Skeletal muscle tissue (tissue), 4 donors: ENCODE results near the gene CDT1. TPM values are rescaled to one million over a fixed set of nuclear protein-coding genes. Genes with fewer than 3 reads are reported as not detected.

Source experiments
- H3K27ac ChIP-seq: one replicate; pipeline ENCODE4 v1.7.0; 2013; ENCODE audit warnings: mild to moderate bottlenecking, low read depth, low read length, inconsistent platforms
- H3K27me3 ChIP-seq, 3 donors: one replicate each; pipeline ENCODE4 v1.7.0; 2013; ENCODE audit warnings: low read length in 3 of 3; ENCODE audit not compliant: control insufficient read depth in 3 of 3, insufficient read depth in 3 of 3
- H3K36me3 ChIP-seq, 3 donors: one replicate each; pipeline ENCODE4 v1.7.0; 2013; ENCODE audit warnings: low read length in 3 of 3; ENCODE audit not compliant: control insufficient read depth in 3 of 3, insufficient read depth in 3 of 3
- H3K4me1 ChIP-seq, 3 donors: one replicate each; pipeline ENCODE4 v1.7.0; 2013; ENCODE audit warnings: low read length in 3 of 3, mild to moderate bottlenecking in 3 of 3; ENCODE audit not compliant: control insufficient read depth in 3 of 3, insufficient read depth in 3 of 3
- H3K4me3 ChIP-seq, 3 donors: one replicate each; pipeline ENCODE4 v1.7.0; 2013; ENCODE audit warnings: low read length in 3 of 3
- H3K9ac ChIP-seq, 3 donors: one replicate each; pipeline ENCODE4 v1.7.0; 2013; ENCODE audit warnings: low read length in 3 of 3, mild to moderate bottlenecking in 3 of 3, moderate library complexity in 2 of 3, low read depth in 1 of 3
- H3K9me3 ChIP-seq, 3 donors: one replicate each; pipeline ENCODE4 v1.7.0; 2013; ENCODE audit warnings: low read length in 3 of 3; ENCODE audit not compliant: control insufficient read depth in 3 of 3
- total RNA-seq: library from RNA; depleted of rRNA; stranded (reverse); fragments of >200 nt; gene quantifications from one replicate; pipeline ENCODE4 v1.2.3, GENCODE V29; 2014
- donor health status: Osteomylitis.

Gene CDT1
- total RNA-seq, 1 donor from 2014 or later = 6.3 TPM

DNA sequence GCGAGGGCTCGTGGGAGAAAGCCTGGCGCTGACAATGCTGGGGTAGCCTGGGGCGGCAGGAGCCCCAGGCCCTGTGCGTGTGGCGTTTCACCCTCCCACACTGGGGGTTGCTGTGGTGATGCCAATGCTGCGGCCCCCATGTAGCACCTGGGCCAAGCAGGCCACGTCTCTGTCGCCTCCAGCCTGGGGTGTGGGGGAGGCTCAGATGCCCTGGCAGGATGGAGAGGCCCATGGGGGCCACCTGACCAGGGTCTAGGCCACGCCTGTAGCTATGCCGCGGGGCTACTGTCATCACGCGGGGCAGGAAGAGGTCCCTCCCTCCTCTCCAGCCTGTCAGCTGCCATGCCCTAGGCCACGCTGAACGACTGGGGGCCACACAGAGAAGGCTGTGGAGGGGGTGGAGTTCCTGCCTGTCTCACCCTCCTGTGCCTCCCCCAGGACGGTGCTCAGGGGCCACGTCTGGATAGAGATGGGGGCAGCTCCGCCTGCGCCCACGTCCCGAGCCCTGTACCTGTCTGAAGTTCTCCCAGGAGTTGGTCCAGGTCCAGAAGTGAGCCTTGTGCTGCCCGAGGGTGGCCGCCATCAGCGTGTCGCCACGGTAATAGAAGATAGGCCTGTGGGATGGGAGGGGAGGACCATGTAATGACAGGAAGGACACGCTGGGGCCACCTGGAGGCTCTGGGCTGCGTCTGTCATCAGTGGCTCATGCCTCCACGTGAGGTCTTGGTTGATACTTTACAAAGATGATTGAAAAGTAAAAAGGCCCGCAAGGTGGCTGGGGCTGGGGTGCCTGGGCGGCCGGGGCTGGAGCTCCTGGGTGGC, 20.9 kb downstream of the CDT1 start:
- H3K27me3 ChIP-seq = no peaks in the 10 kb centered on the region
- H3K9me3 ChIP-seq = no peaks in the 10 kb centered on the region
- H3K27ac ChIP-seq = no peak overlapping the region
- no peak overlapping the region for H3K9ac ChIP-seq
- no peak overlapping the region for H3K4me3 ChIP-seq
- H3K4me1 ChIP-seq = no peaks in the 10 kb centered on the region
- H3K36me3 ChIP-seq = peaks cover 4 to 14% (median 7%) of the 10 kb centered on the region in 3 donors

DNA sequence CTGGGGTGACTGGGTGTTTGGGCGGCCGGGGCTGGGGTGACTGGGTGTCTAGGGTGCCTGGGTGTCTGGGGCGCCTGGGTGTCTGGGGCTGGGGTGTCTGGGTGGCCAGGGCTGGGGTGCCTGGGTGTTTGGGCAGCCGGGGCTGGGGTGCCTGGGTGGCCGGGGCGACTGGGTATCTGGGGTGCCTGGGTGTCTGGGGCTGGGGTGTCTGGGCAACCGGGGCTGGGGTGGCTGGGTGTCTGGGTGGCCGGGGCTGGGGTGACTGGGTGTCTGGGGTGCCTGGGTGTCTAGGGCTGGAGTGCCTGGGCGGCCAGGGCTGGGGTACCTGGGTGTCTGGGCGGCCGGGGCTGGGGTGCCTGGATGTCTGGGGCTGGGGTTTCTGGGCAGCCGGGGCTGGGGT, 21.6 kb downstream of the CDT1 start:
- no peaks in the 10 kb centered on the region for H3K4me1 ChIP-seq
- H3K9ac ChIP-seq = no peak overlapping the region
- H3K36me3 ChIP-seq = peaks cover 4 to 14% (median 7%) of the 10 kb centered on the region in 3 donors
- H3K9me3 ChIP-seq = no peaks in the 10 kb centered on the region
- H3K4me3 ChIP-seq = no peak overlapping the region
- H3K27me3 ChIP-seq = no peaks in the 10 kb centered on the region
- no peak overlapping the region for H3K27ac ChIP-seq

DNA sequence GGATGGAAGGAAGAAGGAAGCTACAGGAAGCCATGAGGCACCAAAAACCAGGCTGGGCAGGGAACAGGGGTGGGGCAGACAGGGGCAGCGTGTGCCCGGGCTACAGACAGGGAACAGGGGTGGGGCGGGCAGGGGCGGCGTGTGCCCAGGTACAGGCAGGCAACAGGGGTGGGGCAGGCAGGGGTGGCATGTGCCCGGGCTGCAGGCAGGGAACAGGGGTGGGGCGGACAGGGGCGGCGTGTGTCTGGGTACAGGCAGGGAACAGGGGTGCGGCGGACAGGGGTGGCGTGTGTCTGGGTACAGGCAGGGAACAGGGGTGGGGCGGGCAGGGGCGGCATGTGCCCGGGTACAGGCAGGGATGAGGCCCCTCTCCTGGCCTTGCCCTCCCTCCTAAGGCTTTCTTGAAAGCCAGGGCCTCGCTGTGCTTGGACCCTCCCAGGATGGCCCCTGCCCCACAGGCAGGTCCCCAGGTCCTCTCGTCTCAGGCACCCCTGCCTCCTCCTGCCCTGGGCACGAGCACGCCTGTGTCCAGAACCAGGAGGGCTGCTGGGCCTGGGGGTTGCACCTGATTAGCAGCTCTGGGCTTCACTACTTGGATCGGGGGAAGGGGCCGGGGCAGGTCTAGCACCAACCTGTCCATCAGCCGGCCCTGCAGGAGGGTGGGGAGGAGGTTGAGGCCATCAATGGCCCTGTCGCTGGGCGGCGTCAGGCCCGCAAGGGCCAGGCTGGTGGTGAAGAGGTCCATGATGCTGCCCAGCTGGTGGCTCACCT, 22.7 kb downstream of the CDT1 start:
- Histone ChIP-seq H3K4me1 (no peaks in the 10 kb centered on the region), H3K36me3 (peaks cover 4 to 16% (median 7%) of the 10 kb centered on the region in 3 donors), H3K27ac (no peak overlapping the region), H3K9me3 (no peaks in the 10 kb centered on the region), H3K27me3 (no peaks in the 10 kb centered on the region), H3K4me3 (no peak overlapping the region), H3K9ac (no peak overlapping the region)

DNA sequence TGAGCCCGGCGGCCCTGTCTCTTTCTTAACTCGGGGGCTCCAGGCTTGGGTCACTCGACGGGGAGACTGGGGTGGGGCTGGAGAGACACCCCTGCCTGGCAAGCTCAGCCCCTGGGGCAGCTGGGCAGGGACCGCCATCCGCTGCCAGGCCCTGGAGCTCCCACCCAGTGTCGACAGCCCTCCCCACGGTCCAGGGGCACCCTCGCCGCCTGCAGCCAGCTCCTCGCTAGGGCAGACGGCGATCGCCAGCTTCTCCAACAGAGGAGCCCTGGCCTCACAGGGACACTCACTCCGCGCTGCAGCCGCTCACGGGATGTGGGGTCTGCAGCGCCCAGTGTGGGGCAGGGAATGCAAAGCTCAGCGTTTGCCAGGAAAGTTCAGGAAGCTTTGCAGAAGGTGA, 24.1 kb downstream of the CDT1 start:
- no peak overlapping the region for H3K4me3 ChIP-seq
- H3K27ac ChIP-seq = no peak overlapping the region
- H3K27me3 ChIP-seq = no peaks in the 10 kb centered on the region
- no peaks in the 10 kb centered on the region for H3K4me1 ChIP-seq
- peaks cover 0 to 10% (median 3%) of the 10 kb centered on the region in 3 donors for H3K36me3 ChIP-seq
- no peaks in the 10 kb centered on the region for H3K9me3 ChIP-seq
- no peak overlapping the region for H3K9ac ChIP-seq

DNA sequence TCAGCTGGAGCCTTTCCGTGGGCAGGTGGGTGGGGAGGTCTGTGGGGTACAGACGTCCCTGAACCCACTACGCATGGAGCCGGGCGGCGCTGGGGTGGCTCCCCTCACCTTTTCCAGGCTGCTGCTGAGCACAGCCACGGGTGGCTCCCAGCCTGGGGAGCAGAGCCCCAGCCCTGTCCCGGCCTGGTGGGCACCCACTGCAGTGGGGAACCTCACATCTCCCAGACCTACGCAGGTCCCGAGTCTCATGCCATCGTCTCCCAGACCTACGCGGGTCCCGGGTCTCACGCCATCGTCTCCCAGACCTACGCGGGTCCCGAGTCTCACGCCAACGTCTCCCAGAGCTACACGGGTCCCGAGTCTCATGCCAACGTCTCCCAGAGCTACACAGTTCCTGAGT, 25.1 kb downstream of the CDT1 start:
- H3K27ac ChIP-seq = no peak overlapping the region
- H3K4me3 ChIP-seq = no peak overlapping the region
- no peak overlapping the region for H3K9ac ChIP-seq
- H3K4me1 ChIP-seq = no peaks in the 10 kb centered on the region
- H3K27me3 ChIP-seq = no peaks in the 10 kb centered on the region
- H3K9me3 ChIP-seq = no peaks in the 10 kb centered on the region
- peaks cover 0 to 8% (median 3%) of the 10 kb centered on the region in 3 donors for H3K36me3 ChIP-seq

DNA sequence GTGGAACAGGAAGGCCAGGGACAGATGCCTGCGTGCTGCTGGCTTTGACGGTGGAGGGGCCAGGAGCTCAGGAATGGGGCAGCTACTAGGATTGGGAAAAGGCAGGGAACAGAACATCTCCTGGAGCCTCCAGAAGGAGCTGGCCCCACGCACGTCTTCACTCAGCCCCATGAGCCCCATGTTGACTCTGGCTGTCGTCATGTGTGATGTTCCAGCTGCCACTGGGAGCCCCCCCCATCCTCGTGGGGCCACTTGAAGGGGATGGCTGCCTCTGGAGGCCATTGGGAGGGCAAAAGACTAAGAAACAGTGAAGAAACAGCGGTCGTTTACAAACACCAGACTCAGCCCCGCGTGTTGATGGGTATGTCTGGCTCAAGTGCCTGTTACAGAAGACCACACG, 26.7 kb downstream of the CDT1 start:
- no peak overlapping the region for H3K27ac ChIP-seq
- no peak overlapping the region for H3K4me3 ChIP-seq
- no peak overlapping the region for H3K9ac ChIP-seq
- H3K9me3 ChIP-seq = no peaks in the 10 kb centered on the region
- peaks cover 4 to 10% (median 8%) of the 10 kb centered on the region in 3 donors for H3K36me3 ChIP-seq
- no peaks in the 10 kb centered on the region for H3K4me1 ChIP-seq
- H3K27me3 ChIP-seq = no peaks in the 10 kb centered on the region

DNA sequence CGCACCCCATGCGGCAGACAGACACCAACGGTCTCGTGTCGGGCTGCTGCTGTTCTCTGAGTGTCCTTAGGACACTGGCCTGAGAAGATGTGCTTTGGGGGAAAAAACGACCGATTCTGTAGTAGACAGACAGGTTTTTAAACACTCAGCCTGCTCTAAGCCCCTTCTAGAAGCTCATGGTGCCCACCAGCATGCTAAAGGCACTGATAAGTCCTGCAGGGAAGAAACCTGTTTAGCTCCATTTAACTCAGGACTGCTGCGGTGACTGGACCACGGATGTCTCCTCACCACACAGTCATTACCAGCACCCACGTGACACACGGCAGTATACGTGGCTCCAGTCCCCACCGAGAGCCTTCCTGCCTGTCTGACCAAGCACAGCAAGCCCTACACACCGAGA, 27.2 kb downstream of the CDT1 start:
- no peaks in the 10 kb centered on the region for H3K9me3 ChIP-seq
- no peak overlapping the region for H3K9ac ChIP-seq
- no peak overlapping the region for H3K27ac ChIP-seq
- H3K4me1 ChIP-seq = no peaks in the 10 kb centered on the region
- H3K36me3 ChIP-seq = peaks cover 8 to 11% (median 10%) of the 10 kb centered on the region in 3 donors
- no peak overlapping the region for H3K4me3 ChIP-seq
- H3K27me3 ChIP-seq = no peaks in the 10 kb centered on the region

DNA sequence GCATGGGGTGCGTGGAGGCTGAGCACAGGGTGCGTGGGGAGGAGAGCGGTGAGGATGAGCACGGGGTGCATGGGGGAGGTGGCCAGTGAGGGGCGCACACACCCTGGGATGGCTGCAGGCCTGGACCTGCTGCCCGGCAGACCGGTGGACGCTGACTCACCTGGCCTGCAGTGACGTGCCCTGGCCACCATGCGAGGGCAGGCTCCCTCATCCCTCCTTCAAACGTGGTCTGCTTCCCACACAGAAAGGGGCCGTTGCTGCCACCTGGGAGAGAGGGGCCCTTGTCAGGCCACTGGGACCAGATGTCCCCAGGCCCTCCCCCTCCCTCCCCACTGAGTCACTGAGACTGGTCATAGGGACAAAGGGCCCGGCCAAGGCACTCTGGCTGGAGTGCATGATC, 28.2 kb downstream of the CDT1 start:
- H3K4me3 ChIP-seq = no peak overlapping the region
- H3K27me3 ChIP-seq = no peaks in the 10 kb centered on the region
- H3K9ac ChIP-seq = no peak overlapping the region
- no peaks in the 10 kb centered on the region for H3K9me3 ChIP-seq
- H3K4me1 ChIP-seq = no peaks in the 10 kb centered on the region
- no peak overlapping the region for H3K27ac ChIP-seq
- peaks cover 7 to 13% (median 11%) of the 10 kb centered on the region in 3 donors for H3K36me3 ChIP-seq

DNA sequence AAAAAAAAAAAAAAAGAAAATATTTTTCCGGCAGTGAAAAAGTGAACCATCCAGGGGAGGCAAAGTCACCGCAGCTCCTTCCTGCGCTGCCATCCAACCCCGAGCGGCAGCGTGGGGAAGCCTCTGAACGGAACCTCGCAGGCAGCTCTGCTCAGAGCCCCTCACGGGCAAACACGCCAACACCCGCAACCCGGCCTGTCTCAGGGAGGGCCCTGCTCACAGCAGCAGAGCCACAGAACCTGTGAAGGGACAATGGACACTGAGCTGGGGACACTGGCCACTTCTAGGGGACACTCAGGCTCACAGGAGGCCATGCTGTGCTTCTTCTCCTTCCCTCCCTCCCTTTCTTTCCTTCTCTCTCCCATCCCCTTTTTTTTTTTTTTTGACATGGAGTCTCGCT, 29.5 kb downstream of the CDT1 start:
- no peak overlapping the region for H3K9ac ChIP-seq
- peaks cover 6 to 13% (median 11%) of the 10 kb centered on the region in 3 donors for H3K36me3 ChIP-seq
- no peaks in the 10 kb centered on the region for H3K9me3 ChIP-seq
- no peak overlapping the region for H3K4me3 ChIP-seq
- no peaks in the 10 kb centered on the region for H3K4me1 ChIP-seq
- H3K27ac ChIP-seq = no peak overlapping the region
- no peaks in the 10 kb centered on the region for H3K27me3 ChIP-seq

DNA sequence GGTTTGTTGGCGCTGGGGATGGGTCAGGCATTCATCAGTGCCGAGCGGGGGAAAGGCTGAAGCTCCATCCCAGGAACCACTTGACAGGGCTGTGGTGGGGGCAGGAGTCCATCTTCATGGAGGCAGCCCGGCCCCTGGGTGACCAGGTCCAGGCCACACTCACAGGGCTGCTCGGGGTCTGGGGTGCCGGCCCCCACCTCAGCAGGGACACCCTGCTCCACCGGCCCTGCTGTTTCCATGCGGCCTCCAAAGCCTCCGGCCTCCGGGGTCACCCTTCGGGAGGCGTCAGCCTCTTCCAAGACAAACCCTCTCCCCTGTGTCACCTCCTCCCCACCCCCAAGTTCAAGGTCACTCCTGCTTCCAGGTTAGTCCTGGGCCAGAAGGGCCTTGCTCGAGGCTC, 31.1 kb downstream of the CDT1 start:
- H3K4me1 ChIP-seq = no peaks in the 10 kb centered on the region
- H3K36me3 ChIP-seq = peaks cover 12 to 22% (median 14%) of the 10 kb centered on the region in 3 donors
- H3K27me3 ChIP-seq = no peaks in the 10 kb centered on the region
- no peak overlapping the region for H3K27ac ChIP-seq
- H3K9ac ChIP-seq = no peak overlapping the region
- H3K9me3 ChIP-seq = no peaks in the 10 kb centered on the region
- H3K4me3 ChIP-seq = no peak overlapping the region
